VCaP (cell line): Measurements from ENCODE around the gene CCDC27.
"Not testable (repeated sequence)": the region's sequence is repeated elsewhere in the genome, so short reads cannot be mapped to it uniquely, and the experiment has no call there.

Experiments
- H3K27ac ChIP-seq: fragments of 450-650 bp; 2 replicates; pipeline ENCODE4 v1.5.1; 2017
- TF ChIP-seq, protein P1 (sequence below): fragments of 450-650 bp; conservative IDR thresholded peaks from 2 replicates; pipeline ENCODE4 v1.5.1; 2017; ENCODE audit warnings: mild to moderate bottlenecking, moderate library complexity

The CCDC27 gene

DNA sequence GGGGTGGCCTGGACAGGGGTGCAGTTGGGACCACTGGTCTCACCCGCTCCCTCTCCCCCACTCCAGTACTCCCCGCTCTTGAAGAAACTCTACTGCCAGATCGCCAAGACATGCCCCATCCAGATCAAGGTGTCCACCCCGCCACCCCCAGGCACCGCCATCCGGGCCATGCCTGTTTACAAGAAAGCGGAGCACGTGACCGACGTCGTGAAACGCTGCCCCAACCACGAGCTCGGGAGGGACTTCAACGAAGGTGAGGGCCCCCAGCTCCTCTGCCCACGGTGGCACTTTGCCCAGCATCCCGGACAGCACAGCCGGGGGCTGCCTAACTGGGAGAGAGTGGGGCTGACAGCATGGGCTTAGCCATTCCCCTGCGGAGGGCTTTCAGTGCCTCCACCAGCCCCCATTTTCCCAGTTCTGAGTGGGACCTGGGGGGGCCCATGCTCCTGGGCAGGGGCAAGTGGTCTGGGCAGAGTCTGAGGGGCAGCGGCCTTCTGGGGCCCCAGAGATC lies 30.2 kb upstream of the CCDC27 start:
- TF ChIP-seq, protein P1, sequence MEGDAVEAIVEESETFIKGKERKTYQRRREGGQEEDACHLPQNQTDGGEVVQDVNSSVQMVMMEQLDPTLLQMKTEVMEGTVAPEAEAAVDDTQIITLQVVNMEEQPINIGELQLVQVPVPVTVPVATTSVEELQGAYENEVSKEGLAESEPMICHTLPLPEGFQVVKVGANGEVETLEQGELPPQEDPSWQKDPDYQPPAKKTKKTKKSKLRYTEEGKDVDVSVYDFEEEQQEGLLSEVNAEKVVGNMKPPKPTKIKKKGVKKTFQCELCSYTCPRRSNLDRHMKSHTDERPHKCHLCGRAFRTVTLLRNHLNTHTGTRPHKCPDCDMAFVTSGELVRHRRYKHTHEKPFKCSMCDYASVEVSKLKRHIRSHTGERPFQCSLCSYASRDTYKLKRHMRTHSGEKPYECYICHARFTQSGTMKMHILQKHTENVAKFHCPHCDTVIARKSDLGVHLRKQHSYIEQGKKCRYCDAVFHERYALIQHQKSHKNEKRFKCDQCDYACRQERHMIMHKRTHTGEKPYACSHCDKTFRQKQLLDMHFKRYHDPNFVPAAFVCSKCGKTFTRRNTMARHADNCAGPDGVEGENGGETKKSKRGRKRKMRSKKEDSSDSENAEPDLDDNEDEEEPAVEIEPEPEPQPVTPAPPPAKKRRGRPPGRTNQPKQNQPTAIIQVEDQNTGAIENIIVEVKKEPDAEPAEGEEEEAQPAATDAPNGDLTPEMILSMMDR = no peak
- H3K27ac ChIP-seq = no peak overlapping the region

- TF ChIP-seq, protein P1 = no peak
- no peak overlapping the region for H3K27ac ChIP-seq
These were observed 29.4 kb upstream of the CCDC27 start for GRCh38 chr1:3722846-3723245.

DNA sequence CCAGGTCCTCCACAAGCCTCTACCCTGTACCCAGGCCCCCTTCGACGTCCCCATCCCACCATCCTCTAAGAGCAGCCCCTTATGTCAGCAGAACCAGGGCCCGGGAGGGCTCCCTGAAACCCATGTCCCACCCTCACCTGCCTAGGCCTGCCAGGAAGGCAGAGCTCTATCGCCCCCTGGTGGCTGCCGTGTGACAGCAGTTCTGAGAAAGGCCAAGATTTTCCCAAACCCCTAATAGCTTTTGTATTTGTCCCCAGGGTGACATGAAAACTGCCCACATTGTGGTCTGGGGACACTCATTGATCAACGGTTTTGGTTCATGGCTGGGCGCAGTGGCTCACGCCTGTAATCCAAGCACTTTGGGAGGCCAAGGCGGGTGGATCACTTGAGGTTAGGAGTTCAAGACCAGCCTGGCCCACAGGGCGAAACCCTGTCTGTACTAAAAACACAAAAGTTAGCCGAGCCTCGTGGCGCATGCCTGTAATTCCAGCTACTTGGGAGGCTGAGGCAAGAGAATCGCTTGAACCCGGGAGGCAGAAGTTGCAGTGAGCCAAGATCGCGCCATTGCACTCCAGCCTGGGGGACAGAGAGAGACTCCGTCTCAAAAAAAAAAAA lies 27.7 kb upstream of the CCDC27 start:
- not testable (repeated sequence) for H3K27ac ChIP-seq
- TF ChIP-seq, protein P1 = peak; percentile 98

DNA sequence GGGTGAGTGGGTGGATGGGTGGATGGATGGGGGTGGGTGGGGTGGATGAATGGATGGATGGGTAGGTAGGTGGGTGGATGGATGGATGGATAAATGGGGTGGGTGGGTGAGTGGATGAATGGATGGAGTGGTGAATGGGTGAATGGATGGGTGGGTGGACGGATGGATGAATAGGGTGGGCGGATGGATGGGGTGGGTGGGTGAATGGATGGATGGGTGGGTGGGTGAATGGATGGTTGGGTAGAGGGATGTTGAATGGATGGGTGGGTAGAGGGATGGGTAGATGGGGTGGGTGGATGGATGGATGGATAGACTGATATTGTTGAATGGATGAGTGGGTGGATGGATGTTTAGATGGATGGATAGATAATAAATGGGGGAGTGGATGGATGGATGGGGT lies 26.9 kb upstream of the CCDC27 start:
- TF ChIP-seq, protein P1 = no peak
- no peak overlapping the region for H3K27ac ChIP-seq

DNA sequence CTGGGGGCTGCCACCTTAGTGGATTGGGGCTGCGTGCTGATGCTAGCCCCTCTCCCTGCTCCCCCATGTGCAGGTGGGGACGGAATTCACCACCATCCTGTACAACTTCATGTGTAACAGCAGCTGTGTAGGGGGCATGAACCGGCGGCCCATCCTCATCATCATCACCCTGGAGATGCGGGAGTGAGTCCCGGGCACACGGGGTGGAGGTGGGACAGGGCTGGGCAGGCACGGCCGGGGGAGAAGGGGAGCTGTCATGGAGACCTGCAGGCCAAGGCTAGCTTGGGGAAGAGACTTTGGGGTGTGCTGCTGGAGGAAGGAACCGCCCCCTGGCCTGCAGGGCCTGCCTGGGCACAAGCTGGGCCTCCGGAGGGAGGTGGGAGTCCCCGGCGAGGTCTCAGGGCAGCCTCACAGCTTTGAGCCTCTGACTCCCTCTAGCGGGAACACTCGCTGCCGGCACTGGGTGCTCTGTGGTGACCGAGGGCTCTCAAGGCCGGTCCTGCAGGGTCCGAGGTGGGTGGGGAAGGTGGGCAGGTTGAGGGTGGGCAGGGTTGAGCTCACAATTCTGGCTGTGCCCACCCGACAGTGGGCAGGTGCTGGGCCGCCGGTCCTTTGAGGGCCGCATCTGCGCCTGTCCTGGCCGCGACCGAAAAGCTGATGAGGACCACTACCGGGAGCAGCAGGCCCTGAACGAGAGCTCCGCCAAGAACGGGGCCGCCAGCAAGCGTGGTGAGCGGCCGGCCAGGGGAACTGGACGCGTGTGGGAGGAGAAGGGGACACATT lies 25.0 kb upstream of the CCDC27 start:
- TF ChIP-seq, protein P1 = peak; percentile 71
- no peak overlapping the region for H3K27ac ChIP-seq

DNA sequence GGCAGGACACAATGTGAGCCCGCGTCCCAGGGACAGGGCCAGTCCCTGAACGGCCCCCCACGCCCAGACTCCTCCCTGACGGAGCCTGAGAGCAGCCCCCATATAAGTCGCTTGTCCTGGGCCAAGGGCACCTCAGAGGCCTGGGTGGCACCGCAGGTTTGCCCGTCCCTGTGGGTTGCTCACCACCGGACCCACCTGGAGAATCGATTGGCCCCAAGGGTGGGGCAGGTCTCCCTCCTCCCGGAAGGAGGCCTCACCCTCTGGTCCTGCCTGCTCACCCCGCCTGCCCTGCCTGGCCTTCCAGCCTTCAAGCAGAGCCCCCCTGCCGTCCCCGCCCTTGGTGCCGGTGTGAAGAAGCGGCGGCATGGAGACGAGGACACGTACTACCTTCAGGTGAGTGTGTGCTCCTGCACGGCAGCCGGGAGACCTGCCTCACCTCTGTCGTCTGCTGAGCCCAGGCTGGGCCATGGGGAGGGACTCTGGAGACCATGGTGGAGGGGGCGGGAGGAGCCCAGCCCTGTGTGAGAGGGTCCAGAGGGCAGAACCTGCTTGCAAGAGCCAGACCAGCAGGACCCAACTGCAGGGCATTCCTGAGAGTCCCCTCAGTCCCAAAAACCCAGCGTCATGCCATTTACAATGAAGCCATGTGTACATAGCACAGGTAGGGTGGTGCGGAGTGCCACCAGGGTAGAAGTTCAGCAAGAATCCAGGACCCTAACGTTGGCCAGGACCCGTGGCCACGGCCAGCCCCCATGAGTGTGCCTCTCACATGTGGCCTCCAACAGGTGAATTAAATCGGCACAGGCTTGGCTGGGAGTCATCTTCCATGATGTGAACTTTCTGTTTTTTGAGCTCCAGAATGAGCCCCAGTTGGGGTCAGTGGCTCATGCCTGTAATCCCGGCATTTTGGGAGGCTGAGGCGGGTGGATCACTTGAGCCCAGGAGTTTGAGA lies 24.1 kb upstream of the CCDC27 start:
- H3K27ac ChIP-seq = no peak overlapping the region
- TF ChIP-seq, protein P1 = no peak
